ENCODE measurements around the gene HOXB7. TPM values are rescaled to one million over a fixed set of nuclear protein-coding genes. Genes with fewer than 3 reads are reported as not detected.

HOXB7 gene
- total and polyA plus RNA-seq, 12 donors: 0.13 to 0.62 (median 0.29) TPM; not detected in 6

- WGBS, 2 donors: 1 to 6% methylated on average over 12 to 15 of the region's 15 CpGs
- peak overlapping the region in 9 of 10 donors; percentile 4 to 67 (median 47) for H3K4me3 ChIP-seq
- no peaks in the 10 kb centered on the region for H3K9me3 ChIP-seq
- peaks cover 9 to 47% (median 37%) of the 10 kb centered on the region in 9 donors for H3K4me1 ChIP-seq
- peak overlapping the region in 1 of 10 donors; percentile 73 for H3K27ac ChIP-seq
- H3K36me3 ChIP-seq: no peaks in the 10 kb centered on the region
- no peak for TF ChIP-seq CTCF (IDR thresholded peaks at IDR 0.05)
- ATAC-seq (no peak), DNase-seq (no peak)
- peaks cover 96 to 100% (median 100%) of the 10 kb centered on the region in 7 donors for H3K27me3 ChIP-seq
- intact Hi-C loops (cut with DNase I): loop anchor here in 9 of 10 donors (10.0 kb wide), 4 partner anchors 275 to 585 kb away; no protein-coding TSS in a partner anchor
Measured at GRCh38 chr17:48609759-48610281, 997 bp downstream of the HOXB7 start.

- no peak overlapping the region for H3K27ac ChIP-seq
- no peak overlapping the region for H3K4me3 ChIP-seq
- H3K27me3 ChIP-seq: peaks cover 88 to 100% (median 100%) of the 10 kb centered on the region in 7 donors
- H3K4me1 ChIP-seq: peaks cover 8 to 39% (median 33%) of the 10 kb centered on the region in 9 donors
- H3K36me3 ChIP-seq: no peaks in the 10 kb centered on the region
- no peaks in the 10 kb centered on the region for H3K9me3 ChIP-seq
- DNase-seq (no peak), ATAC-seq (no peak)
- intact Hi-C loops (cut with DNase I): no loop called here
- TF ChIP-seq CTCF (IDR thresholded peaks at IDR 0.05): no peak
Measured at GRCh38 chr17:48609033-48609432, 1.8 kb downstream of the HOXB7 start.

- Histone ChIP-seq H3K27ac (no peak overlapping the region), H3K36me3 (no peaks in the 10 kb centered on the region), H3K9me3 (peaks cover 0 to under 1% (median 0%) of the 10 kb centered on the region in 11 donors), H3K27me3 (peaks cover 87 to 100% (median 100%) of the 10 kb centered on the region in 7 donors), H3K4me1 (peaks cover 8 to 34% (median 30%) of the 10 kb centered on the region in 9 donors), H3K4me3 (no peak overlapping the region)
- intact Hi-C loops (cut with DNase I): no loop called here
- no peak for ATAC-seq
- no peak for DNase-seq
- 59 to 71% methylated on average over 1 of the region's 1 CpG for WGBS, 2 donors
- TF ChIP-seq CTCF (IDR thresholded peaks at IDR 0.05): no peak
Measured at GRCh38 chr17:48608494-48608834, 2.4 kb downstream of the HOXB7 start.

- TF ChIP-seq CTCF (IDR thresholded peaks at IDR 0.05): no peak
- H3K4me3 ChIP-seq: no peak overlapping the region
- peaks cover 80 to 100% (median 100%) of the 10 kb centered on the region in 7 donors for H3K27me3 ChIP-seq
- no peak for ATAC-seq
- H3K9me3 ChIP-seq: peaks cover 0 to 8% (median 0%) of the 10 kb centered on the region in 11 donors
- H3K27ac ChIP-seq: no peak overlapping the region
- H3K4me1 ChIP-seq: peaks cover 8 to 30% (median 25%) of the 10 kb centered on the region in 9 donors
- no peak for DNase-seq
- intact Hi-C loops (cut with DNase I): no loop called here
- 24 to 40% methylated on average over 9 of the region's 9 CpGs for WGBS, 2 donors
- no peaks in the 10 kb centered on the region for H3K36me3 ChIP-seq
Measured at GRCh38 chr17:48606892-48607614, 3.8 kb downstream of the HOXB7 start.

All from heart right ventricle (tissue), 16 donors.